PC-9 (cell line): Measurements from ENCODE around the gene LEMD3.

Source experiments
- CTCF ChIP-seq: fragments of 200-600 bp; sonication (generic); conservative IDR thresholded peaks from 2 replicates; pipeline ENCODE4 v1.6.1; 2017; ENCODE audit warnings: mixed run types, antibody characterized with exemption, mild to moderate bottlenecking, moderate library complexity
- EZH2 ChIP-seq: fragments of 200-600 bp; sonication (generic); IDR thresholded peaks from 2 replicates; pipeline ENCODE4 v1.8.0; 2017; ENCODE audit warnings: antibody characterized with exemption, low read depth

- TF ChIP-seq CTCF (no peak), EZH2 (no peak)
These were observed 97.0 kb downstream of the LEMD3 start for GRCh38 chr12:65266408-65266807.
